K562 (cell line): ENCODE data around the gene TUT1. TPM values are rescaled to one million over a fixed set of nuclear protein-coding genes. Genes with fewer than 3 reads are reported as not detected.

Experiments used
- CC2D1A ChIP-seq: fragments of 450-650 bp; IDR thresholded peaks from 2 replicates; pipeline ENCODE4 v1.6.1; 2017; ENCODE audit warnings: mild to moderate bottlenecking
- GMEB1 ChIP-seq: fragments of 250-450 bp; sonication (Bioruptor Pico); IDR thresholded peaks from 2 replicates; pipeline ENCODE4 v1.4.0; 2020; ENCODE audit warnings: mild to moderate bottlenecking
- HNRNPL ChIP-seq: fragments of 200-400 bp; formaldehyde crosslinking; IDR thresholded peaks from 2 replicates; pipeline ENCODE4 v1.6.1; 2017; ENCODE audit warnings: low read depth, mild to moderate bottlenecking, low read length
- JUNB ChIP-seq: fragments of 450-650 bp; formaldehyde crosslinking; conservative IDR thresholded peaks from 2 replicates; pipeline ENCODE4 v1.4.0; 2020; ENCODE audit warnings: mild to moderate bottlenecking
- THRB ChIP-seq: fragments of 450-650 bp; formaldehyde crosslinking; conservative IDR thresholded peaks from 2 replicates; pipeline ENCODE4 v1.4.0; 2022; ENCODE audit warnings: mild to moderate bottlenecking, missing genetic modification characterization
- ZBTB7A ChIP-seq: IDR thresholded peaks from 2 replicates; pipeline ENCODE4 v1.6.1; 2011; ENCODE audit warnings: low read depth, mild to moderate bottlenecking, low read length, moderate library complexity, borderline replicate concordance; ENCODE audit not compliant: control insufficient read depth
- ZFX ChIP-seq: sonication (generic); formaldehyde crosslinking; IDR thresholded peaks from 2 replicates; pipeline ENCODE4 v1.8.0; 2022; ENCODE audit warnings: mild to moderate bottlenecking, missing genetic modification reagents, moderate library complexity
- ZNF395 ChIP-seq: fragments of 200-800 bp; sonication (Bioruptor generic); IDR thresholded peaks from 2 replicates; pipeline ENCODE4 v1.6.1; 2017; ENCODE audit warnings: missing genetic modification characterization, missing compliant biosample characterization
- ZNF639 ChIP-seq, 2 experiments: fragments of 200-800 bp in 1 of 2; sonication (Bioruptor generic) in 1 of 2; sonication (generic) in 1 of 2; formaldehyde crosslinking in 1 of 2; IDR thresholded peaks in 1 of 2; conservative IDR thresholded peaks in 1 of 2; 2 replicates each; pipeline versions ENCODE4 v1.5.0 to v1.6.1; 2016 to 2020; ENCODE audit warnings: missing compliant biosample characterization in 1 of 2, missing genetic modification characterization in 1 of 2, missing genetic modification reagents in 1 of 2
- ZNF740 ChIP-seq, 3 experiments: fragments of 200-800 bp in 1 of 3; sonication (Bioruptor generic) in 1 of 3; sonication (generic) in 1 of 3; formaldehyde crosslinking in 1 of 3; IDR thresholded peaks; 2 replicates each; pipeline versions ENCODE4 v1.6.1 to v1.8.0; 2016 to 2022; ENCODE audit warnings: mild to moderate bottlenecking in 2 of 3, missing compliant biosample characterization in 2 of 3, missing genetic modification characterization in 2 of 3, missing genetic modification reagents in 1 of 3
- ZNF780A ChIP-seq: fragments of 250-450 bp; sonication (Bioruptor Pico); IDR thresholded peaks from 2 replicates; pipeline ENCODE4 v1.5.0; 2021; ENCODE audit warnings: mild to moderate bottlenecking
- polyA plus RNA-seq, 8 experiments: library from polyadenylated mRNA; depleted of rRNA in 4 of 8; stranded (reverse) in 5 of 8; unstranded in 3 of 8; fragments of >200 nt; fragmentation: Nextera tagmentation in 2 of 8; fragmentation: Illumina TruSeq in 1 of 8; extraction: Ambion mirVana in 2 of 8; extraction: Trizol in 1 of 8; gene quantifications; 2 replicates each; pipeline versions ENCODE4 v1.2.1 to v1.2.3, GENCODE V29; 2011 to 2014; ENCODE audit warnings: inconsistent platforms in 1 of 8, missing spikeins in 1 of 8
- total RNA-seq, 7 experiments: library from RNA; depleted of rRNA in 6 of 7; stranded (reverse); fragments of >200 nt in 6 of 7; fragmentation: Illumina TruSeq in 2 of 7; extraction: Trizol in 2 of 7; gene quantifications; 2 replicates each; pipeline versions ENCODE4 v1.2.1 to v1.2.3, GENCODE V29; 2011 to 2021; ENCODE audit warnings: low replicate concordance in 1 of 7
- TF ChIP-seq, protein P1 (sequence below): sonication (generic); formaldehyde crosslinking; IDR thresholded peaks from 2 replicates; pipeline ENCODE4 v1.8.1; 2022; ENCODE audit warnings: missing genetic modification reagents
- TF ChIP-seq, protein P2 (sequence below): fragments of 150-350 bp; IDR thresholded peaks from 2 replicates; pipeline ENCODE4 v1.6.1; 2014; ENCODE audit warnings: low read depth, mild to moderate bottlenecking, low read length, borderline replicate concordance

TUT1 gene
- total and polyA plus RNA-seq, 9 of the 15 experiments (the other 6 are each of a cell fraction or from before 2014, with no cell fraction given): 0.66 to 44.3 (median 15.7) TPM

GRCh38 chr11:62611705-62612365 is 20.5 kb upstream of the TUT1 start (continued):
- TF ChIP-seq, protein P1, sequence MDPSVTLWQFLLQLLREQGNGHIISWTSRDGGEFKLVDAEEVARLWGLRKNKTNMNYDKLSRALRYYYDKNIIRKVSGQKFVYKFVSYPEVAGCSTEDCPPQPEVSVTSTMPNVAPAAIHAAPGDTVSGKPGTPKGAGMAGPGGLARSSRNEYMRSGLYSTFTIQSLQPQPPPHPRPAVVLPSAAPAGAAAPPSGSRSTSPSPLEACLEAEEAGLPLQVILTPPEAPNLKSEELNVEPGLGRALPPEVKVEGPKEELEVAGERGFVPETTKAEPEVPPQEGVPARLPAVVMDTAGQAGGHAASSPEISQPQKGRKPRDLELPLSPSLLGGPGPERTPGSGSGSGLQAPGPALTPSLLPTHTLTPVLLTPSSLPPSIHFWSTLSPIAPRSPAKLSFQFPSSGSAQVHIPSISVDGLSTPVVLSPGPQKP (CRISPR knock-in tag): no peak
- TF ChIP-seq HNRNPL (no peak), ZFX (CRISPR knock-in tag) (no peak), ZNF395 (no peak), ZNF780A (CRISPR knock-in tag) (no peak), GMEB1 (CRISPR knock-in tag) (no peak), THRB (CRISPR knock-in tag) (0 out of 2 replicates have a peak, but pooled peaks have one; percentile 44), ZBTB7A (peak; percentile 60; the same call in 1 of the 2 replicates), JUNB (CRISPR knock-in tag) (no peak), ZNF639 (CRISPR knock-in tag; conservative IDR thresholded peaks at IDR 0.05 in 1 of 2, IDR thresholded peaks at IDR 0.05 in 1 of 2) (no peak), ZNF740 (CRISPR knock-in tag; IDR thresholded peaks at IDR 0.05) (0 out of 2 replicates have a peak, but pooled peaks have one; percentile 66), ZNF740 (tag; IDR thresholded peaks at IDR 0.05) (no peak), CC2D1A (peak; percentile 36; the same call in 1 of the 2 replicates)
- TF ChIP-seq, protein P2, sequence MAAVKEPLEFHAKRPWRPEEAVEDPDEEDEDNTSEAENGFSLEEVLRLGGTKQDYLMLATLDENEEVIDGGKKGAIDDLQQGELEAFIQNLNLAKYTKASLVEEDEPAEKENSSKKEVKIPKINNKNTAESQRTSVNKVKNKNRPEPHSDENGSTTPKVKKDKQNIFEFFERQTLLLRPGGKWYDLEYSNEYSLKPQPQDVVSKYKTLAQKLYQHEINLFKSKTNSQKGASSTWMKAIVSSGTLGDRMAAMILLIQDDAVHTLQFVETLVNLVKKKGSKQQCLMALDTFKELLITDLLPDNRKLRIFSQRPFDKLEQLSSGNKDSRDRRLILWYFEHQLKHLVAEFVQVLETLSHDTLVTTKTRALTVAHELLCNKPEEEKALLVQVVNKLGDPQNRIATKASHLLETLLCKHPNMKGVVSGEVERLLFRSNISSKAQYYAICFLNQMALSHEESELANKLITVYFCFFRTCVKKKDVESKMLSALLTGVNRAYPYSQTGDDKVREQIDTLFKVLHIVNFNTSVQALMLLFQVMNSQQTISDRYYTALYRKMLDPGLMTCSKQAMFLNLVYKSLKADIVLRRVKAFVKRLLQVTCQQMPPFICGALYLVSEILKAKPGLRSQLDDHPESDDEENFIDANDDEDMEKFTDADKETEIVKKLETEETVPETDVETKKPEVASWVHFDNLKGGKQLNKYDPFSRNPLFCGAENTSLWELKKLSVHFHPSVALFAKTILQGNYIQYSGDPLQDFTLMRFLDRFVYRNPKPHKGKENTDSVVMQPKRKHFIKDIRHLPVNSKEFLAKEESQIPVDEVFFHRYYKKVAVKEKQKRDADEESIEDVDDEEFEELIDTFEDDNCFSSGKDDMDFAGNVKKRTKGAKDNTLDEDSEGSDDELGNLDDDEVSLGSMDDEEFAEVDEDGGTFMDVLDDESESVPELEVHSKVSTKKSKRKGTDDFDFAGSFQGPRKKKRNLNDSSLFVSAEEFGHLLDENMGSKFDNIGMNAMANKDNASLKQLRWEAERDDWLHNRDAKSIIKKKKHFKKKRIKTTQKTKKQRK: no peak
